Transverse colon (tissue), 4 donors: ENCODE data around the gene FARP1.

Experiments used
- CTCF ChIP-seq, 5 experiments: fragments of 200-600 bp in 3 of 5; fragments of 450-650 bp in 2 of 5; sonication (generic) in 3 of 5; IDR thresholded peaks; 1 replicate in 2 of 5; 2 replicates in 3 of 5; pipeline ENCODE4 v1.5.1; 2016 to 2017; ENCODE audit warnings: antibody characterized with exemption in 5 of 5, inconsistent platforms in 3 of 5, mild to moderate bottlenecking in 2 of 5, moderate library complexity in 1 of 5
- POLR2A ChIP-seq: fragments of 450-650 bp; IDR thresholded peaks from one replicate; pipeline ENCODE4 v1.6.1; 2016; ENCODE audit warnings: antibody characterized with exemption, mild to moderate bottlenecking, moderate library complexity
- POLR2AphosphoS5 ChIP-seq, 3 donors: sonication (generic); formaldehyde crosslinking; IDR thresholded peaks; one replicate each; pipeline ENCODE4 v1.6.1; 2016; ENCODE audit warnings: antibody characterized with exemption in 3 of 3

GRCh38 chr13:98307463-98308085, 164.7 kb downstream of the FARP1 start:
- no peak for TF ChIP-seq POLR2AphosphoS5 (IDR thresholded peaks at IDR 0.05)
- no peak for TF ChIP-seq CTCF (IDR thresholded peaks at IDR 0.05)
- no peak for TF ChIP-seq POLR2A
